H9 (cell line): ENCODE data around the gene COL18A1. TPM values are rescaled to one million over a fixed set of nuclear protein-coding genes. Genes with fewer than 3 reads are reported as not detected.

Experiments used
- DNase-seq: peaks from one replicate; pipeline ENCODE4 v3.0.0-alpha.2; 2017
- H2AFZ ChIP-seq: one replicate; pipeline ENCODE4 v1.6.1; 2013; ENCODE audit warnings: mild to moderate bottlenecking, low read length, control low read depth, moderate library complexity
- H2AK5ac ChIP-seq: 2 replicates; pipeline ENCODE4 v1.6.1; 2013; ENCODE audit warnings: low read length, control low read depth, mixed read lengths; ENCODE audit not compliant: insufficient read length
- H2BK120ac ChIP-seq: one replicate; pipeline ENCODE4 v1.6.1; 2013; ENCODE audit warnings: low read depth, mild to moderate bottlenecking, low read length, control low read depth, inconsistent platforms; ENCODE audit not compliant: poor library complexity, severe bottlenecking
- H2BK12ac ChIP-seq: 2 replicates; pipeline ENCODE4 v1.6.1; 2013; ENCODE audit warnings: low read length, control low read depth, mixed read lengths, low read depth; ENCODE audit not compliant: insufficient read length
- H2BK15ac ChIP-seq: 2 replicates; pipeline ENCODE4 v1.6.1; 2013; ENCODE audit warnings: low read depth, low read length, control low read depth
- H2BK20ac ChIP-seq: one replicate; pipeline ENCODE4 v1.6.1; 2013; ENCODE audit warnings: low read depth, mild to moderate bottlenecking, low read length, control low read depth, inconsistent platforms; ENCODE audit not compliant: poor library complexity, severe bottlenecking
- H2BK5ac ChIP-seq: 2 replicates; pipeline ENCODE4 v1.6.1; 2013; ENCODE audit warnings: low read length, control low read depth, mixed read lengths; ENCODE audit not compliant: insufficient read length
- H3K14ac ChIP-seq: 2 replicates; pipeline ENCODE4 v1.6.1; 2013; ENCODE audit warnings: low read length, control low read depth; ENCODE audit not compliant: insufficient read depth
- H3K18ac ChIP-seq: 2 replicates; pipeline ENCODE4 v1.6.1; 2013; ENCODE audit warnings: low read depth, mild to moderate bottlenecking, mixed read lengths, low read length, control low read depth; ENCODE audit not compliant: insufficient read length
- H3K23ac ChIP-seq: 2 replicates; pipeline ENCODE4 v1.6.1; 2013; ENCODE audit warnings: low read length, control low read depth, mixed read lengths, low read depth; ENCODE audit not compliant: insufficient read length
- H3K23me2 ChIP-seq: 2 replicates; pipeline ENCODE4 v1.6.1; 2013; ENCODE audit warnings: low read depth, mild to moderate bottlenecking, mixed read lengths, low read length, control low read depth; ENCODE audit not compliant: insufficient read length, poor library complexity, severe bottlenecking
- H3K27ac ChIP-seq: 2 replicates; pipeline ENCODE4 v1.5.1; 2013; ENCODE audit warnings: low read length, control low read depth, mixed read lengths, low read depth; ENCODE audit not compliant: insufficient read length
- H3K27me3 ChIP-seq: 2 replicates; pipeline ENCODE4 v1.6.1; 2013; ENCODE audit warnings: low read length, control low read depth, inconsistent platforms; ENCODE audit not compliant: insufficient read depth
- H3K4ac ChIP-seq: 2 replicates; pipeline ENCODE4 v1.6.1; 2013; ENCODE audit warnings: low read depth, mild to moderate bottlenecking, control low read depth, inconsistent platforms, low read length, moderate library complexity
- H3K4me1 ChIP-seq: 2 replicates; pipeline ENCODE4 v1.6.1; 2013; ENCODE audit warnings: low read length, control low read depth, inconsistent platforms; ENCODE audit not compliant: insufficient read depth
- H3K4me2 ChIP-seq: 2 replicates; pipeline ENCODE4 v1.6.1; 2013; ENCODE audit warnings: low read length, control low read depth, mixed read lengths; ENCODE audit not compliant: insufficient read length, insufficient read depth
- H3K56ac ChIP-seq: 2 replicates; pipeline ENCODE4 v1.6.1; 2013; ENCODE audit warnings: low read depth, mild to moderate bottlenecking, mixed read lengths, low read length, control low read depth; ENCODE audit not compliant: insufficient read length
- H3K79me1 ChIP-seq: 2 replicates; pipeline ENCODE4 v1.6.1; 2013; ENCODE audit warnings: low read depth, mild to moderate bottlenecking, moderate library complexity, low read length, control low read depth, inconsistent platforms; ENCODE audit not compliant: insufficient read depth, poor library complexity, severe bottlenecking
- H3K79me2 ChIP-seq: 2 replicates; pipeline ENCODE4 v1.6.1; 2013; ENCODE audit warnings: low read length, control low read depth, inconsistent platforms; ENCODE audit not compliant: insufficient read depth
- H3K9ac ChIP-seq: 2 replicates; pipeline ENCODE4 v1.6.1; 2013; ENCODE audit warnings: low read length, control low read depth, mixed read lengths; ENCODE audit not compliant: insufficient read length; ENCODE audit errors: extremely low read depth
- H3K9me3 ChIP-seq: one replicate; pipeline ENCODE4 v1.6.1; 2013; ENCODE audit warnings: low read depth, low read length, inconsistent platforms; ENCODE audit not compliant: control insufficient read depth
- H3T11ph ChIP-seq: one replicate; pipeline ENCODE4 v1.6.1; 2013; ENCODE audit warnings: mild to moderate bottlenecking, low read length, control low read depth, inconsistent platforms
- H4K20me1 ChIP-seq: one replicate; pipeline ENCODE4 v1.6.1; 2013; ENCODE audit not compliant: control insufficient read depth, insufficient read length, insufficient read depth
- H4K5ac ChIP-seq: 2 replicates; pipeline ENCODE4 v1.6.1; 2013; ENCODE audit warnings: low read depth, mild to moderate bottlenecking, mixed read lengths, low read length, control low read depth; ENCODE audit not compliant: insufficient read length
- H4K8ac ChIP-seq: replicated peaks from 2 replicates; pipeline ENCODE4 v1.6.1; 2013; ENCODE audit warnings: low read length, control low read depth, mixed read lengths, low read depth; ENCODE audit not compliant: insufficient read length
- H4K91ac ChIP-seq: 2 replicates; pipeline ENCODE4 v1.6.1; 2013; ENCODE audit warnings: low read depth, mild to moderate bottlenecking, moderate library complexity, mixed read lengths, low read length, control low read depth; ENCODE audit not compliant: insufficient read length
- H3K27ac Mint-ChIP-seq, 3 experiments: 2 replicates in 2 of 3; 3 replicates in 1 of 3; pipeline ENCODE4 v1.8.0; 2020 to 2021; ENCODE audit warnings: mixed read lengths in 3 of 3, mild to moderate bottlenecking in 1 of 3, moderate library complexity in 1 of 3
- H3K27me3 Mint-ChIP-seq: 2 replicates; pipeline ENCODE4 v1.8.0; 2021; ENCODE audit warnings: low read depth, mild to moderate bottlenecking, moderate library complexity, mixed read lengths
- H3K36me3 Mint-ChIP-seq, 3 experiments: 2 replicates in 2 of 3; 3 replicates in 1 of 3; pipeline ENCODE4 v1.8.0; 2020 to 2021; ENCODE audit warnings: low read depth in 3 of 3, mixed read lengths in 3 of 3; ENCODE audit not compliant: insufficient read depth in 1 of 3
- H3K4me1 Mint-ChIP-seq, 2 experiments: 2 replicates each; pipeline ENCODE4 v1.8.0; 2020; ENCODE audit warnings: mixed read lengths in 2 of 2
- H3K4me3 Mint-ChIP-seq, 2 experiments: 2 replicates in 1 of 2; 3 replicates in 1 of 2; pipeline ENCODE4 v1.8.0; 2020 to 2021; ENCODE audit warnings: mild to moderate bottlenecking in 2 of 2, mixed read lengths in 2 of 2, moderate library complexity in 1 of 2
- H3K9me3 Mint-ChIP-seq, 2 experiments: 2 replicates in 1 of 2; 3 replicates in 1 of 2; pipeline ENCODE4 v1.8.0; 2020; ENCODE audit warnings: mild to moderate bottlenecking in 2 of 2, mixed read lengths in 2 of 2, moderate library complexity in 1 of 2
- CTCF ChIP-seq: fragments of 200-600 bp; sonication (generic); conservative IDR thresholded peaks from 3 replicates; pipeline ENCODE4 v1.8.0; 2021; ENCODE audit warnings: antibody characterized with exemption, mild to moderate bottlenecking
- WGBS: extraction: QIAGEN DNeasy Blood & Tissue Kit; methylation state at CpG from one replicate; pipeline ENCODE4 v1.1.7; 2013; ENCODE audit warnings: missing lambda C conversion rate, low lambda C conversion rate, mixed read lengths; ENCODE audit not compliant: insufficient read length; ENCODE audit errors: extremely low coverage; 5-methylcytosine and 5-hydroxymethylcytosine counted together
- total RNA-seq: library from RNA; stranded (reverse); gene quantifications from 2 replicates; pipeline ENCODE4 v1.2.1, GENCODE V29; 2021

The COL18A1 gene
- total RNA-seq, 1 experiment from 2014 or later, result 232 TPM

GRCh38 chr21:45513741-45514310 lies 108.9 kb downstream of the COL18A1 start:
- Histone ChIP-seq H2AK5ac (no peak overlapping the region), H3K9ac (no peak overlapping the region), H3K27me3 (no peaks in the 10 kb centered on the region), H3K4me1 (no peaks in the 10 kb centered on the region), H3K4me2 (no peak overlapping the region), H3T11ph (no peak overlapping the region), H3K23ac (no peak overlapping the region), H3K14ac (no peak overlapping the region), H4K20me1 (no peaks in the 10 kb centered on the region), H3K9me3 (no peaks in the 10 kb centered on the region), H3K18ac (no peak overlapping the region), H4K8ac (no peak overlapping the region), H2AFZ (no peak overlapping the region), H2BK5ac (no peak overlapping the region), H2BK12ac (no peak overlapping the region), H3K27ac (no peak overlapping the region), H3K56ac (no peak overlapping the region), H2BK120ac (no peak overlapping the region), H2BK20ac (no peak overlapping the region), H3K23me2 (no peaks in the 10 kb centered on the region), H3K4ac (no peak overlapping the region), H4K5ac (no peak overlapping the region), H2BK15ac (no peak overlapping the region), H3K79me1 (no peaks in the 10 kb centered on the region), H4K91ac (no peak overlapping the region), H3K79me2 (no peaks in the 10 kb centered on the region)
- no peak overlapping the region; a peak in 1 of 5 replicates for H3K4me3 Mint-ChIP-seq
- H3K36me3 Mint-ChIP-seq, result peaks cover 11 to 43% (median 41%) of the 10 kb centered on the region in 3 experiments
- no peak for TF ChIP-seq CTCF
- H3K27me3 Mint-ChIP-seq, result peaks cover 2% of the 10 kb centered on the region; the same call in 1 of the 2 replicates
- H3K4me1 Mint-ChIP-seq, result peaks cover 0 to under 1% of the 10 kb centered on the region in 2 experiments; a peak in 1 of 4 replicates
- peak overlapping the region in 2 of 3 experiments; percentile 73 to 74; a peak in 3 of 7 replicates for H3K27ac Mint-ChIP-seq
- WGBS, result no CpG with 5 or more reads among the region's 11 CpGs
- peaks cover 11 to 12% of the 10 kb centered on the region in 2 experiments for H3K9me3 Mint-ChIP-seq
- no peak for DNase-seq
